Ishikawa (cell line): Measurements from ENCODE around the gene RAMP2.

Experiments
- CEBPB ChIP-seq: IDR thresholded peaks from 2 replicates; pipeline ENCODE4 v1.6.1; 2012
- CREB1 ChIP-seq: IDR thresholded peaks from 2 replicates; pipeline ENCODE4 v1.6.1; 2012; ENCODE audit warnings: low read depth
- EGR1 ChIP-seq: IDR thresholded peaks from 2 replicates; pipeline ENCODE4 v1.6.1; 2012
- EP300 ChIP-seq: IDR thresholded peaks from 2 replicates; pipeline ENCODE4 v1.6.1; 2012; ENCODE audit warnings: borderline replicate concordance
- FOXM1 ChIP-seq: IDR thresholded peaks from 2 replicates; pipeline ENCODE4 v1.6.1; 2012; ENCODE audit warnings: low read depth, borderline replicate concordance
- NFIC ChIP-seq: IDR thresholded peaks from 2 replicates; pipeline ENCODE4 v1.6.1; 2012
- RAD21 ChIP-seq: IDR thresholded peaks from 2 replicates; pipeline ENCODE4 v1.6.1; 2012; ENCODE audit warnings: low read depth
- REST ChIP-seq: IDR thresholded peaks from 2 replicates; pipeline ENCODE4 v1.6.1; 2012; ENCODE audit warnings: low read depth, mild to moderate bottlenecking
- TAF1 ChIP-seq: IDR thresholded peaks from 2 replicates; pipeline ENCODE4 v1.6.1; 2012; ENCODE audit warnings: low read depth, mild to moderate bottlenecking
- TCF12 ChIP-seq: IDR thresholded peaks from 2 replicates; pipeline ENCODE4 v1.6.1; 2012; ENCODE audit warnings: low read depth
- TEAD4 ChIP-seq: IDR thresholded peaks from 2 replicates; pipeline ENCODE4 v1.6.1; 2012
- USF1 ChIP-seq: IDR thresholded peaks from 2 replicates; pipeline ENCODE4 v1.6.1; 2012
- YY1 ChIP-seq: IDR thresholded peaks from 2 replicates; pipeline ENCODE4 v1.6.1; 2012; ENCODE audit warnings: low read depth
- ZBTB7A ChIP-seq: IDR thresholded peaks from 2 replicates; pipeline ENCODE4 v1.6.1; 2012; ENCODE audit warnings: low read depth
- TF ChIP-seq, protein P1 (sequence below): IDR thresholded peaks from 2 replicates; pipeline ENCODE4 v1.6.1; 2012

RAMP2 gene

GRCh38 chr17:42774066-42774745 is 13.2 kb downstream of the RAMP2 start:
- no peak for TF ChIP-seq CREB1
- TF ChIP-seq NFIC, result no peak
- no peak for TF ChIP-seq YY1
- no peak for TF ChIP-seq REST
- no peak for TF ChIP-seq USF1
- no peak for TF ChIP-seq FOXM1
- TF ChIP-seq EP300, result peak; percentile 20; the same call in 1 of the 2 replicates
- 0 out of 2 replicates have a peak, but pooled peaks have one; percentile 1 for TF ChIP-seq CEBPB
- TF ChIP-seq TAF1, result no peak
- no peak for TF ChIP-seq RAD21
- TF ChIP-seq, protein P1, sequence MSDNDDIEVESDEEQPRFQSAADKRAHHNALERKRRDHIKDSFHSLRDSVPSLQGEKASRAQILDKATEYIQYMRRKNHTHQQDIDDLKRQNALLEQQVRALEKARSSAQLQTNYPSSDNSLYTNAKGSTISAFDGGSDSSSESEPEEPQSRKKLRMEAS, result no peak
- 0 out of 2 replicates have a peak, but pooled peaks have one; percentile 9 for TF ChIP-seq TEAD4

- TF ChIP-seq TAF1 (no peak), EGR1 (no peak), EP300 (no peak), TEAD4 (no peak), TCF12 (no peak), CREB1 (no peak), YY1 (no peak)
Measured at GRCh38 chr17:42775534-42776098, 14.6 kb downstream of the RAMP2 start.

GRCh38 chr17:42778570-42778969 is 17.5 kb downstream of the RAMP2 start:
- no peak for TF ChIP-seq YY1
- TF ChIP-seq CREB1, result no peak
- no peak for TF ChIP-seq TEAD4

DNA sequence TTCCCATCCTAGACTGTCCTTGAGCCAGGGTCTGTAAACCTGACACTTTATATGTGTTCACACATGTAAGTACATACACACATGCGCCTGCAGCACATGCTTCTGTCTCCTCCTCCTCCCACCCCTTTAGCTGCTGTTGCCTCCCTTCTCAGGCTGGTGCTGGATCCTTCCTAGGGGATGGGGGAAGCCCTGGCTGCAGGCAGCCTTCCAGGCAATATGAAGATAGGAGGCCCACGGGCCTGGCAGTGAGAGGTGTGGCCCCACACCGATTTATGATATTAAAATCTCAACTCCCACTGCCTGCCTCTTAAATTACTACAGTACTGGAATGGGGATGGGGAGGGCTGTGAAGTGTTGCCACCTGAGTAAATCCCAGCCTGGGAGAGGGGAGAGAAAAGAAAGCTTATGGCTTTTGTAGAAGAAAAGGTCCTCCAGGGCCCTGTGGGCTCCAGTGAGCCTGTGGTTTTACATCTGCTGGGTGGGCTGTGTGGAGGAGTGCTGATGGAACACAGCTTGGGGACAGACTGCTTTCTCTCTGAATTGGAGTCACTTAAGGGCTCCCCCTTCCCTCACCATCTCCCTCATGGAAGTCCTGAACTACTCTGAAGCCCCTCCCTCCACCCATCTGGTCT is 18.4 kb downstream of the RAMP2 start:
- TF ChIP-seq CEBPB, result no peak
- TF ChIP-seq TCF12, result no peak
- TF ChIP-seq CREB1, result no peak
- no peak for TF ChIP-seq TEAD4
- no peak for TF ChIP-seq USF1
- TF ChIP-seq TAF1, result no peak
- no peak for TF ChIP-seq YY1
- TF ChIP-seq EGR1, result no peak
- no peak for TF ChIP-seq ZBTB7A
- TF ChIP-seq, protein P1, result no peak

DNA sequence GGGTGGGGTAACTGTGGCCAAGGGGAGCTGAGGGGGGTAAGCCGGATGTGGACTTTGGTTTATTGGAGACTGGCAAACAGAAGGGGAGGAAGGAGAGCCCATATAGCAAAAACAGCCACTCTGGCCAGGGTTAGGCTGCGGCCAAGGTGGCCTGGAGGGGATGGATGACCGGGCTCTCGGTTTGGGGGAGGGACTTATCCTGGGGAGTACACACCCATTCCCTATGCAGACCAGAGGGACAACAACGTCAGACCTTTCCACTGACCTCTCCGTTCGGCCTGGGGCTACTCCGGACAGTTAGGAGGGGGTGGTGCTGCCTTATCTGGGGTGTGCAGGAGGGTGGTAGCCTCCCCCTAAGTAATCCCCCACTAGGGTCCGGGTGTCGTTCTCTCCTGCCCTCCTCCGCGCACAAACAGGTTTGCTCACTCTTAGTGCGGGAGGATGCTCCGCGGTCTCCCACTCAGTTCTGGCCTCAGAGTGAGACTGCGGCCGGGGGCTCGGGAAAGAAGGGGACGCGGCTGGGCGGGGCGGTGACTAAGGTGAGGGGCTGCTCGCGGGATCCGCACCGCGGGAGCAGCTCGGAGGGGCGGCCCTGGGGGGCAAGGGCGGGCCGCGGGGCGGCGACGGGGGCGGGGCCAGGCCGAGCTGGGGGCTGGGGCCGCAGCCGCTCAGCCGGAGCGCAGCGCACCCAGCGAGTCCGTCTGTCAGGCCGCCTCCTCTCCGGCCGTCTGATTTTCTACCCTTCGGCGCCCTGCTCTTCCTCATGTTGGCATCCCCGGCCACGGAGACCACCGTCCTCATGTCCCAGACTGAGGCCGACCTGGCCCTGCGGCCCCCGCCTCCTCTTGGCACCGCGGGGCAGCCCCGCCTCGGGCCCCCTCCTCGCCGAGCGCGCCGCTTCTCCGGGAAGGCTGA is 19.2 kb downstream of the RAMP2 start, which contains the start of gene WNK4:
TSS of gene WNK4 (plus strand) at position 675 of the 915 bp plus-strand sequence. CDS start at position 764, 89 bp downstream.
- TF ChIP-seq RAD21 (no peak), CREB1 (no peak), USF1 (no peak), REST (no peak)
- TF ChIP-seq, protein P1, result no peak
